NCI-H2227 treated with DMSO at 0.1 percent for 48 hours (cell line): ENCODE measurements around the gene QARS1.
A peak's percentile ranks its signal among the peaks of the same experiment; 100 is the strongest.

Experiments
- DNase-seq: peaks from one replicate; lab custom pipeline; 2025; lab: John Stamatoyannopoulos, UW

QARS1 gene

DNA sequence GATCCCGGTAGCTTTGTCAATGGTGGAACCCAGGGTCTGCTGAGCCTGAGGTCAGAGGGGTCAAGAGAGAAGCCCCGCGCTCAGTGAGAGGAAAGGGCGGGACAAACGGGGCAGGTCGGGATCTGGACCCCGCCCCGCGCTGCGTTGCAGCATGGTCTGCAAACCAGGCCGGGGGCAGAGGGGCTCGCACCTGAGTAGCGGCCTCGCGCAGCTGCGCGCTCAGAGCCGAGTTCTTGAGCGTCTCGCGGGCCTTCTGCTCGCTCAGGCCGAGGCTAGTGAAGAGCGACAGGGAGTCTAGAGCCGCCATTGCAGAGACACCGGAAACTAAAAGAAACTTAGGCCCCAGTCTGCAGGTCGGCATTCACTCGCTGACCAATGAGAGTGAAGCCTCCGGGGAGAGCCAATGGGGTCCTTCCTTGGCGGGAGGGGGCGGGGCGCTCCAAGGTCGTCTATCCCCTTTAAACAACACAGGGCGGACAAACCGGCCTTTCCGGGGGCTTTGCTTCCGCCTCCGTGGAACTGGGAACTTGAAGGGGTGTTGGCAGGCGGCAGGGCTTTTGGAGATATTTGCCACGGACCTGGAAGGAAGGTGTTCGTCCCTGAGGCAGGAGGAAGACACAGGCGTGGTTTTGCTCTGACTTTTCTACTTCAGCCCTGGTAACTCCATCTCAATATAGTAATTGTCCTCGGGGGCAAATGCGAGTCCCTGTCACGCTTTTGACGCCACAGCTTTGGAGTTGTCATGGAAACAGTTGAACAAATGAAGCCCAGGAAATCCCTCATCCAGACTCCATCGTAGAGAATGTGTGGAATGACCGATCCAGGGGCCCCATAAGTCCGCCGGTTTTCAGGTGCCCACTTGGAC, at the start of gene QARS1:
QARS1 (minus strand) TSS at position 331 of the 865 bp plus-strand sequence; CDS start at position 307, 24 bp downstream.
- DNase-seq = peak; percentile 89

- no peak for DNase-seq
Measured at GRCh38 chr3:49153349-49153912, 48.9 kb upstream of the QARS1 start.

DNA sequence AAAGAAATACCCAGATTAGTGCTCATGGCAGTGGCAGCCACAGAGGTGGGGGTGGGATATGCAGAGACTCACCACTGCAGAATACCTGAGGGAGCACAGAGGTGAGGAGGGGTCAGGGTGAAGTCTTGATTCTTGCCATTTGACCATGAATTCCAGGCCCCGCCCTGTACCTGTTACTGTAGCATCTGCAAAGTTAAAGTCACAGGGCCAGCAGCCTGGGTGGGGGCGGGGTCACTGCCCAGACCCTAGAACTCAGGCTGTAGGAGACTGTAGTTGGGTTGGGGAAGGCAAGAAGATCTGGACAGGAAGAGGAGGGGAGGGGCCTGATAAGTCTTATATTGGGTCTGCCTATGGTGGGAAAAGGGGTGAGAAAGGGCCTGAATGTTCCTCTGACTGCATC, 47.1 kb upstream of the QARS1 start:
- no peak for DNase-seq

- DNase-seq = no peak
Measured at GRCh38 chr3:49148159-49148558, 43.6 kb upstream of the QARS1 start.

GRCh38 chr3:49140080-49140479, 35.5 kb upstream of the QARS1 start:
- DNase-seq = no peak

GRCh38 chr3:49135499-49135898, 30.9 kb upstream of the QARS1 start:
- no peak for DNase-seq

DNA sequence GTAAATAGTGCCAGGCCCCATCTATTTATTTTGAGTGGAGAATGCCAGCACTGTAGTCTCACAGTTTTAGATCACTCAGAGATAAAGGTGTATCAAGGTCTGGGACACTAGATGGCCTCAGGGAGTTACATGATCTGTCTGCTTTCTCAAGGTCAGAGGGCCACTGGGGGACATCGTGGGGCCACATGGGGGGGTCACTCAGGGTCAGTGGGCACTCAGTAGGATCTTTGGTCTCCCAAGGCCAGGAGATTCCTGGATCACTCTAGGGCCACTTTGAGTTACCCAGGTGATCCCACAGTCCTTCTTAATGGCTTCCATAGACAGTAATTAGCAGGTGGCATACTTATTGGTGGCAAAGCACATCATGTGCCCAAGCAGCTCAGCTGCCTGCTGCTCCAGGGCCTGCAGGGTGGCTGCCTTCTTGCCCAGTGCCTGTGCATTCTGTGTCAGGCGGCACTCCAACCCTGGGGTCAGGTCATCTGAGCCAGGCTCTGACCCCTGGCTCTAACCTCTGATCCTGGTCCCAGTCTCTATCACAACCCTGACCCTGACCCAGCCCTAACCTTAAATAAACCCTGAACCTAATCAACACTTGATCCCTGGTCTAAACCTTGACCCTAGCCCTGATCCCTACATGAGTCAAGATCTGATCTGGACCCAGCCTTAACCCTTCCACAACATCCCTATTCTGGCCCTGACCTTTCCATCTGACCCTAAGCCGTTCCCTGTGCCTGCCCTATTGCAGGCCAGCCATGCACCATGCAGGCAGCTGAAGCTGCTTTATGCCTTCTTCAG, 30.1 kb upstream of the QARS1 start:
- DNase-seq = no peak

DNA sequence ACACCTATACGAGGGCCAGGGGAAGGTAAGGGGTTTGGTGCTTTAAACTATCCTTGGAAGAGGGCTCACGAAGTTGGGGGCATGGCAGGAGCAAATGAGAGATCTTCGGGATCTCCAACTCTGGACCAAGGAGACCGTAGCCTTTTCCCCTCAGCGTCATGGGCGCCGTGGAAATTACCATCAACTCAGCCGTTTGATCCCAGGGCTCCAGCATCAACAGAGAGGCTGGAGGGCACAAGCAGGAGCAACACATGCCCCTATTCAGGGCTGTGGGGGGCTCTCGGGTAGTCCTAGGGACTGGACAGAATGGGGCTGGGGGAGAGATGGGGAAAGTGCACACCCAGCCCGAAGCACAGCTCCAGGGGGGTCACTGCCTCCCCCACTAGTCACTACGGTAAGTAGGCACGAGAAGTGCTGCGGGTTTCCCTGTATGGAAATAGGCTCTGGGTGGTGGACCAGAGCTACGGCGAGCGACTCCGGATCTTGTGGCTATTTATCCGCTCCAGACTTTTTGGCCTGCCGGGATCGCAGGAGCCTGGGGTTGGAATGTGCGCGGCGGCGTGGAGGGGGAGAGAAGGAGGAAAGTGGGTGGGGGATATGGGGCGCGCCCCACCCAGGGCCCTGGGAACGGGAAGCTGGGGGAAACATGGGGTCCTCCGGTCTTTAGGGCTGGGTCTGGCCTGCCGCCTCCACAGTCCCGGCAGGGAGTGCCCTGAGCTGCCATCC, 28.8 kb upstream of the QARS1 start:
- DNase-seq = peak; percentile 39

GRCh38 chr3:49132437-49133225, 28.1 kb upstream of the QARS1 start, which contains the start of gene LAMB2:
LAMB2 (minus strand) TSS chr3:49133050; CDS start chr3:49132867, 183 bp downstream.
- peak; percentile 14 for DNase-seq

- DNase-seq = no peak
Measured at GRCh38 chr3:49132073-49132436, 27.5 kb upstream of the QARS1 start.

DNA sequence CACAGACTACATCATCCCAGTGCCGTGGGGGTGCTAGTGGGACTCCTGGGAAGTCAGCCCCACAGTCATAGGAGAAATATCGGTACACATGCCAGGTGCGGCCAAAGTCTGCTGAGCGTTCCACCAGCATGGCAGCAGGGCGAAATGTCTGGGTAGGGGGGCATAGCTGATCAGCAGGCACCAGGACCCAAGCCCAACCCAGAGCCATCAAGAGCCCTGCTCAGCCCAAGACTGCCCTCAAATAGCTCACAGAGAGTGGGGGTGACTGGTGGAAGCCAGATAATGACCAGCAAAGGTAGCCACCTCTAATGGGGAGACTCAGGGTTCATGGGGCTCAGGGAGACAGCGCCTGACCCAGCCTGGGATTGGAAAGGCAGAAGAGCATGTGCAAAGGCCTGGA, 27.0 kb upstream of the QARS1 start:
- no peak for DNase-seq

- DNase-seq = no peak
Measured at GRCh38 chr3:49131040-49131439, 26.5 kb upstream of the QARS1 start.

DNA sequence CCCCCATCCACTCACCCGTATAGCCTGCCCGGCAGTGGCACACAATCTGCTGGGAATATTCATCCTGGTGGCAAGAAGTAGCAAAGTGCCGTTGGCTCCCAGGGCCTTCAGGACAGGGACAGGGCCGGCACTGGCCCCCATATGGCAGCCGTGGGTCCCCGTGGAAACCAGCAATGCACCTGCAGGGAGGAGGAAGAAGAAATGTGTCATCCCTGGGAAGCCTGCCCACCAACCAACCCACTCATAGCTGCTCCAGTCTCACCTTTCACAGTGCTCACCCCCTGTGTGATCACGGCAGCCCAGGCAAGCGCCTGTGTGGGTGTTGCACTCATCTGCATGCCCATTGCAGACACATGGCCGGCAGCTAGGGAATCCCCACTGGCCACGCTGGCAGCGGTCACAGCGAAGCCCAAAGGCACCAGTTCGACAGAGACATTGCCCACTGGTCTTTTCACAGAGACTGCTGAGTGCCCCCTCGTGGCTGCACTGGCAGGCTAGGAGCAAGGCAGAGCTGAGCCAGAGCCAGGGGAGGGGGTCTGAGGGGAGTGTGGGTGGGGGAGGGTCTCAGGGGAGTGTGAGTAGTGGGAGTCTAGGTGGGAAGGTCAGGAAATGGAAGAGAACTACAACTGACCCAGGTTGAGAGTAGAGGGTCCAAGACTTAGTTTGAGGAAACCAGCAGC, 20.6 kb upstream of the QARS1 start:
- no peak for DNase-seq

GRCh38 chr3:49124203-49124602, 19.6 kb upstream of the QARS1 start:
- DNase-seq = no peak

DNA sequence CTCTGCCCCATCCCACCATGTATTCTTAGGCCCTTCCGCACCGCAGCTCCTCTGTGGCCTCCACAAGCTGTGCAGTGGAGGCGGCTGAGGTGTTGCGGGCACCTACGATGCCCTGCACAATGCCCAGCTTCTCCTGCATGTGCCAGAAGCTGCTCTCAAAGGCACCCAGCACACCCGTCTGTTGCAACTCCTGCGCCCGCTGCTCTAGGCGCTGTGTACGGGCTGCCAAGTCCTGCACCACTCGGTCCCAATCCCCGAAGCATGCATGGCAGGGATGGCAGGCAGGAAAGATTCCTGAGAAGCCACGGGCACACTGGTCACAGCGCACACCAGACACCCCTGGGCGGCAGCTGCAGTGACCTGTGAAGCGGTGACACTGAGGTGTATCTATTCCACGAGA, 19.1 kb upstream of the QARS1 start:
- DNase-seq = no peak

GRCh38 chr3:49122886-49123545, 18.5 kb upstream of the QARS1 start:
- DNase-seq = no peak

- no peak for DNase-seq
Measured at GRCh38 chr3:49122451-49122850, 17.9 kb upstream of the QARS1 start.

GRCh38 chr3:49122022-49122421, 17.5 kb upstream of the QARS1 start:
- DNase-seq = no peak

GRCh38 chr3:49121132-49121736, 16.7 kb upstream of the QARS1 start:
- no peak for DNase-seq
